DND-41 (cell line): ENCODE data around the gene KLF15.
"Not testable (repeated sequence)": the region's sequence is repeated elsewhere in the genome, so short reads cannot be mapped to it uniquely, and the experiment has no call there.

ENCODE experiments used
- ATAC-seq: fragments of 200-7000 bp; cut with Tn5 transposase; 3 replicates; pipeline ENCODE4 v1.9.1; 2021; ENCODE audit warnings: low read depth; ENCODE audit not compliant: insufficient read depth
- DNase-seq: peaks from one replicate; pipeline ENCODE4 v3.0.0-alpha.2; 2020
- H2AFZ ChIP-seq: 2 replicates; pipeline ENCODE4 v1.6.0; 2012; ENCODE audit warnings: low read depth, low read length
- H3K27ac ChIP-seq: 2 replicates; pipeline ENCODE4 v1.5.1; 2012; ENCODE audit warnings: low read length, inconsistent platforms
- H3K27me3 ChIP-seq: fragments of 200-600 bp; sonication (generic); 2 replicates; pipeline ENCODE4 v1.6.0; 2012; ENCODE audit warnings: low read length, mild to moderate bottlenecking, inconsistent platforms; ENCODE audit not compliant: insufficient read depth, poor library complexity
- H3K36me3 ChIP-seq: 2 replicates; pipeline ENCODE4 v1.5.1; 2012; ENCODE audit warnings: low read length, inconsistent platforms; ENCODE audit not compliant: insufficient read depth
- H3K4me1 ChIP-seq: 2 replicates; pipeline ENCODE4 v1.5.1; 2012; ENCODE audit warnings: mild to moderate bottlenecking, low read length; ENCODE audit not compliant: insufficient read depth
- H3K4me2 ChIP-seq: 2 replicates; pipeline ENCODE4 v1.6.0; 2012; ENCODE audit warnings: mild to moderate bottlenecking, moderate library complexity, low read length, inconsistent platforms; ENCODE audit not compliant: insufficient read depth
- H3K4me3 ChIP-seq, 2 experiments: fragments of 200-600 bp in 1 of 2; shearing (Covaris generic) in 1 of 2; 2 replicates each; pipeline ENCODE4 v1.5.1; 2012 to 2016; ENCODE audit warnings: inconsistent platforms in 2 of 2, low read length in 2 of 2, mild to moderate bottlenecking in 2 of 2, low read depth in 1 of 2, moderate library complexity in 1 of 2
- H3K79me2 ChIP-seq: 2 replicates; pipeline ENCODE4 v1.6.0; 2012; ENCODE audit warnings: low read length, inconsistent platforms; ENCODE audit not compliant: insufficient read depth
- H3K9ac ChIP-seq: 2 replicates; pipeline ENCODE4 v1.6.0; 2012; ENCODE audit warnings: low read depth, mild to moderate bottlenecking, inconsistent platforms, low read length, moderate library complexity
- H3K9me3 ChIP-seq: 2 replicates; pipeline ENCODE4 v1.5.1; 2012; ENCODE audit warnings: low read length, moderate library complexity, mild to moderate bottlenecking, inconsistent platforms; ENCODE audit not compliant: insufficient read depth, severe bottlenecking
- H4K20me1 ChIP-seq: 2 replicates; pipeline ENCODE4 v1.6.0; 2012; ENCODE audit warnings: low read length; ENCODE audit not compliant: insufficient read depth
- EZH2 ChIP-seq: IDR thresholded peaks from 3 replicates; pipeline ENCODE4 v1.6.1; 2012; ENCODE audit warnings: borderline replicate concordance, low read depth, mild to moderate bottlenecking, moderate library complexity, low read length, inconsistent platforms; ENCODE audit not compliant: severe bottlenecking
- TF ChIP-seq, protein P1 (sequence below): IDR thresholded peaks from 2 replicates; pipeline ENCODE4 v1.5.1; 2012; ENCODE audit warnings: borderline replicate concordance, low read length, moderate library complexity, mild to moderate bottlenecking; ENCODE audit not compliant: poor library complexity, severe bottlenecking; ENCODE audit errors: extremely low read depth

The KLF15 gene

DNA sequence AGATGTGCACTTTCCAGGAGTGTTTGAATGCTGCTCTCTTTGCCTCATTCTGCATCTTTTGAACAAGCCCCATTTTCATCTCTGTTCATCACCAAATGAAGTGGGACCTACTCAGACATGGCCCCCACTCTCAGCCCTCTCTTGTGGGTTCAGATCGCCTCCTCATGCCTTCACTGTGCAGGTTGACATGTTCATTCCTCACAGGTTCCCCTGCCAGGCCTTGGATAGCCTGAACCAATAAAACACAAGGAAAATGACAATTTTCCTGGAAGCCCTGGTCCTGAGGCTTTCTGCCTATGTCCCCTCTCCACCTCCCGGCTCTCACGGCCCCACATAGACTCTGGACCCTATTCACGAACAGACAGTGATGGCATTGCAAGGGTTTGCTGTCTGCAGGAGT, 17.7 kb downstream of the KLF15 start:
- H3K9me3 ChIP-seq: no peaks in the 10 kb centered on the region
- no peak for DNase-seq
- no peak overlapping the region for H2AFZ ChIP-seq
- no peaks in the 10 kb centered on the region; the same call in 1 of the 2 replicates for H4K20me1 ChIP-seq
- H3K79me2 ChIP-seq: no peaks in the 10 kb centered on the region
- H3K4me2 ChIP-seq: no peak overlapping the region
- H3K9ac ChIP-seq: no peak overlapping the region
- no peaks in the 10 kb centered on the region for H3K36me3 ChIP-seq
- H3K27me3 ChIP-seq: no peaks in the 10 kb centered on the region
- no peak overlapping the region for H3K4me3 ChIP-seq
- no peak overlapping the region for H3K27ac ChIP-seq
- no peak for ATAC-seq
- no peaks in the 10 kb centered on the region for H3K4me1 ChIP-seq
- TF ChIP-seq, protein P1, sequence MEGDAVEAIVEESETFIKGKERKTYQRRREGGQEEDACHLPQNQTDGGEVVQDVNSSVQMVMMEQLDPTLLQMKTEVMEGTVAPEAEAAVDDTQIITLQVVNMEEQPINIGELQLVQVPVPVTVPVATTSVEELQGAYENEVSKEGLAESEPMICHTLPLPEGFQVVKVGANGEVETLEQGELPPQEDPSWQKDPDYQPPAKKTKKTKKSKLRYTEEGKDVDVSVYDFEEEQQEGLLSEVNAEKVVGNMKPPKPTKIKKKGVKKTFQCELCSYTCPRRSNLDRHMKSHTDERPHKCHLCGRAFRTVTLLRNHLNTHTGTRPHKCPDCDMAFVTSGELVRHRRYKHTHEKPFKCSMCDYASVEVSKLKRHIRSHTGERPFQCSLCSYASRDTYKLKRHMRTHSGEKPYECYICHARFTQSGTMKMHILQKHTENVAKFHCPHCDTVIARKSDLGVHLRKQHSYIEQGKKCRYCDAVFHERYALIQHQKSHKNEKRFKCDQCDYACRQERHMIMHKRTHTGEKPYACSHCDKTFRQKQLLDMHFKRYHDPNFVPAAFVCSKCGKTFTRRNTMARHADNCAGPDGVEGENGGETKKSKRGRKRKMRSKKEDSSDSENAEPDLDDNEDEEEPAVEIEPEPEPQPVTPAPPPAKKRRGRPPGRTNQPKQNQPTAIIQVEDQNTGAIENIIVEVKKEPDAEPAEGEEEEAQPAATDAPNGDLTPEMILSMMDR: no peak

DNA sequence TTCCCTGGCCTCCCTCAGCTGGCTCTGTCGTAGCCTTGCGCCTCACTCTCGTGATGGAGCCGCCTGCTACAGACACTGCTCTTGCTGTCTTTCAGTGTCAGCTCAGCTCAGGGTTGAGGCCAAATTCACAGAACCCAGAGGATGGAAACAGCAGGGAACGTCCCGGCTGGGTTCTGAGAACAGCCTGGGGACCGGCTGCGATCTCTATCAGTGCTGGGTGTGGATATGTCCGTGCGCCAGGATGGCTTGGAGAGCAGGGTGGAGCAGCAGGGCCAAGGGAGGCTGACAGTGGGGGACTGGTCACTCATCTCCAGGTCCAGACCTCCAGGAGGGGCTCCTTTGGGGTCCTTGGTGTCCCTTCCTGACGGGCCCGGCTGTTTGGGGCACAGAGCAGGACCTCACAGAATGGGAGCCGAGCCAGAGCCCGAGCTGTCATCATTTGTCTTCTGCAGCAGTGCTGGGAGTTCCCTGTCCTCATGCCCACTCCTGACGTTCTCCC, 18.4 kb downstream of the KLF15 start:
- Histone ChIP-seq H3K27ac (no peak overlapping the region), H3K4me1 (no peaks in the 10 kb centered on the region), H3K27me3 (no peaks in the 10 kb centered on the region), H2AFZ (no peak overlapping the region), H3K9me3 (no peaks in the 10 kb centered on the region), H3K9ac (no peak overlapping the region), H3K79me2 (no peaks in the 10 kb centered on the region), H4K20me1 (no peaks in the 10 kb centered on the region; the same call in 1 of the 2 replicates), H3K4me2 (no peak overlapping the region), H3K4me3 (no peak overlapping the region), H3K36me3 (no peaks in the 10 kb centered on the region)
- ATAC-seq (no peak), DNase-seq (no peak)
- TF ChIP-seq, protein P1: no peak
- no peak for TF ChIP-seq EZH2

DNA sequence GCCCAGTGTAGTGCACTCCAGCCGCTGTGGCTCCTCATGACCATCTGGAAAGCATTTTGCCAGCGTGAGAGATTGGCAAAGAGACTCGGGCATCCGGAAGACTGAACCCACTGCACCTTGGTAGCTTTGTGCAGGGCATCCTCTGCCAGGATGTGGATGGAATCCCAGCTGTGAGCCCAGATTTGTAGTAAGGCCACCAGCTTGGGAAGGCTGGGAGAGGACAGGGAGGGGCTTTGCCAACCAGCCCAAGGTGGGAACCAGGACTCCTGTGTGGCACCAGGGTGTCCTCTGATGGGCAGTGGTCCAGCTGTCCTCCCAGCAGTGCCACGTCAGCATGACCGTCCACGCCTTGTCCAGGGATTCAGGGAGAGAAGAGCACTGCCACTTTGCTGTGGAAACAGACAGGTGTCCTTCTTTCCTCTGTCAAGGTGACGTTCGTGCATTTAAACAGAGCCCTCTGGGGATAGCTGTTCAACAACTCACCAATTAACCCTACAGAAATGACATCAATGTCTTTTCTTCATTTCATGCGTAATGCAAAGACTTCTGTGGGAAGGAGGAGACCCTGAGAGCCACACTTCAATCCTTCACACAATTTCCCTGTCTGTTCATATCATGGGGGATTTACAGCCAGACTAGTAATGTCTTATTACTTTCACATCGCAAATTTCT, 19.1 kb downstream of the KLF15 start:
- TF ChIP-seq, protein P1: no peak
- no peak for TF ChIP-seq EZH2
- no peaks in the 10 kb centered on the region for H3K36me3 ChIP-seq
- no peak overlapping the region for H3K4me2 ChIP-seq
- no peaks in the 10 kb centered on the region for H3K9me3 ChIP-seq
- no peak overlapping the region for H3K9ac ChIP-seq
- no peak overlapping the region for H3K4me3 ChIP-seq
- no peak overlapping the region for H3K27ac ChIP-seq
- DNase-seq: no peak
- H2AFZ ChIP-seq: no peak overlapping the region
- ATAC-seq: no peak
- H3K27me3 ChIP-seq: no peaks in the 10 kb centered on the region
- H3K4me1 ChIP-seq: no peaks in the 10 kb centered on the region
- no peaks in the 10 kb centered on the region for H3K79me2 ChIP-seq
- no peaks in the 10 kb centered on the region; the same call in 1 of the 2 replicates for H4K20me1 ChIP-seq

DNA sequence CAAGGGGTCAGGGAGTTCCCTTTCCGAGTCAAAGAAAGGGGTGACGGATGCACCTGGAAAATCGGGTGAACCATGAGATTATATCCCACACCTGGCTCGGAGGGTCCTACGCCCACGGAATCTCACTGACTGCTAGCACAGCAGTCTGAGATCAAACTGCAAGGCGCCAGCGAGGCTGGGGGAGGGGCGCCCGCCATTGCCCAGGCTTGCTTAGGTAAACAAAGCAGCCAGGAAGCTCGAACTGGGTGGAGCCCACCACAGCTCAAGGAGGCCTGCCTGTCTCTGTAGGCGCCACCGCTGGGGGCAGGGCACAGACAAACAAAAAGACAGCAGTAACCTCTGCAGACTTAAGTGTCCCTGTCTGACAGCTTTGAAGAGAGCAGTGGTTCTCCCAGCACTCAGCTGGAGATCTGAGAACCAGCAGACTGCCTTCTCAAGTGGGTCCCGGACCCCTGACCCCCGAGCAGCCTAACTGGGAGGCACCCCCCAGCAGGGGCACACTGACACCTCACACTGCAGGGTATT, 25.3 kb downstream of the KLF15 start:
- DNase-seq, H3K79me2 ChIP-seq, H3K27me3 ChIP-seq, H3K4me1 ChIP-seq, H3K27ac ChIP-seq, H3K4me2 ChIP-seq, H3K9ac ChIP-seq, H3K4me3 ChIP-seq, H2AFZ ChIP-seq, H3K36me3 ChIP-seq, ATAC-seq, H4K20me1 ChIP-seq: not testable (repeated sequence)
- peaks cover 15% of the 10 kb centered on the region for H3K9me3 ChIP-seq
